Stimulated activated CD8-positive, alpha-beta memory T cell treated with anti-CD3 and anti-CD28 coated beads, Interleukin-4, amount 100 ng/mL, for 4 hours (primary cell): Measurements from ENCODE around the gene ANO7.

Experiments used
- DNase-seq, 2 donors: peaks; one replicate each; pipeline ENCODE4 v3.0.0-alpha.2; 2020; ENCODE audit warnings: low read depth in 2 of 2, low spot score in 1 of 2

Gene ANO7

GRCh38 chr2:241188361-241189092, at the start of gene ANO7:
Gene ANO7 (plus strand): TSS chr2:241188677. CDS start chr2:241190064, 1,387 bp downstream.
- DNase-seq: no peak

GRCh38 chr2:241139531-241140444, 48.7 kb upstream of the ANO7 start:
- no peak for DNase-seq

GRCh38 chr2:241140445-241140840, 48.0 kb upstream of the ANO7 start:
- no peak for DNase-seq

GRCh38 chr2:241141214-241141770, 47.2 kb upstream of the ANO7 start:
- no peak for DNase-seq

- no peak for DNase-seq
Observed at GRCh38 chr2:241142063-241142462, 46.4 kb upstream of the ANO7 start.

GRCh38 chr2:241142593-241142992, 45.9 kb upstream of the ANO7 start:
- DNase-seq: no peak

GRCh38 chr2:241146286-241146685, 42.2 kb upstream of the ANO7 start:
- DNase-seq: no peak

GRCh38 chr2:241147336-241147735, 41.1 kb upstream of the ANO7 start:
- DNase-seq: no peak

GRCh38 chr2:241148239-241148638, 40.2 kb upstream of the ANO7 start:
- no peak for DNase-seq

GRCh38 chr2:241148891-241149674, 39.4 kb upstream of the ANO7 start, which contains the start of gene PASK:
Gene PASK (minus strand): TSS chr2:241149472. CDS start chr2:241143032, 6,440 bp downstream.
- peak; percentile 82 to 85 for DNase-seq

GRCh38 chr2:241149675-241149924, 38.9 kb upstream of the ANO7 start:
- DNase-seq: no peak

- peak; percentile 78 to 92 for DNase-seq
Observed at GRCh38 chr2:241149925-241150659, 38.4 kb upstream of the ANO7 start, which contains the start of gene PPP1R7. Gene PPP1R7 (plus strand): TSS chr2:241150467. CDS start chr2:241150496, 29 bp downstream.

- DNase-seq: no peak
Observed at GRCh38 chr2:241150660-241151530, 37.6 kb upstream of the ANO7 start.

- DNase-seq: no peak
Observed at GRCh38 chr2:241151934-241152660, 36.4 kb upstream of the ANO7 start.

- no peak for DNase-seq
Observed at GRCh38 chr2:241153616-241154015, 34.9 kb upstream of the ANO7 start.

- no peak for DNase-seq
Observed at GRCh38 chr2:241154915-241155314, 33.6 kb upstream of the ANO7 start.

GRCh38 chr2:241155936-241156335, 32.5 kb upstream of the ANO7 start:
- DNase-seq: no peak

GRCh38 chr2:241156971-241157441, 31.5 kb upstream of the ANO7 start:
- DNase-seq: no peak
